Mesenchymal stem cell (in vitro differentiated cells and primary cell): ENCODE measurements around the gene PTPRD.

ENCODE experiments used
- DNase-seq: peaks from one replicate; pipeline ENCODE4 v3.0.0-alpha.2; 2013
- H2AFZ ChIP-seq: one replicate; pipeline ENCODE4 v1.6.1; 2013; ENCODE audit warnings: low read depth, mild to moderate bottlenecking, control low read depth, inconsistent platforms, low read length, moderate library complexity
- H2AK5ac ChIP-seq: 2 replicates; pipeline ENCODE4 v1.6.1; 2013; ENCODE audit warnings: low read length, moderate library complexity, mild to moderate bottlenecking, inconsistent platforms; ENCODE audit not compliant: severe bottlenecking
- H2BK120ac ChIP-seq: one replicate; pipeline ENCODE4 v1.6.1; 2013; ENCODE audit warnings: low read depth, mild to moderate bottlenecking, inconsistent platforms, low read length, moderate library complexity
- H2BK12ac ChIP-seq, 2 experiments: one replicate each; pipeline ENCODE4 v1.6.1; 2013; ENCODE audit warnings: inconsistent platforms in 2 of 2, low read length in 2 of 2, mild to moderate bottlenecking in 2 of 2, moderate library complexity in 2 of 2, control low read depth in 1 of 2
- H2BK15ac ChIP-seq: one replicate; pipeline ENCODE4 v1.6.1; 2013; ENCODE audit warnings: mild to moderate bottlenecking, low read depth, inconsistent platforms; ENCODE audit not compliant: poor library complexity, severe bottlenecking
- H2BK5ac ChIP-seq: 2 replicates; pipeline ENCODE4 v1.6.1; 2013; ENCODE audit warnings: low read depth, mild to moderate bottlenecking, low read length, control low read depth, inconsistent platforms; ENCODE audit not compliant: poor library complexity, severe bottlenecking
- H3K14ac ChIP-seq, 2 experiments: one replicate each; pipeline ENCODE4 v1.6.1; 2013; ENCODE audit warnings: inconsistent platforms in 2 of 2, low read length in 2 of 2, control low read depth in 1 of 2, mild to moderate bottlenecking in 1 of 2, moderate library complexity in 1 of 2
- H3K18ac ChIP-seq, 2 experiments: one replicate each; pipeline ENCODE4 v1.6.1; 2013; ENCODE audit warnings: inconsistent platforms in 2 of 2, low read length in 2 of 2, control low read depth in 1 of 2, low read depth in 1 of 2, mild to moderate bottlenecking in 1 of 2
- H3K23ac ChIP-seq, 2 experiments: one replicate each; pipeline ENCODE4 v1.6.1; 2013; ENCODE audit warnings: inconsistent platforms in 2 of 2, low read length in 2 of 2, mild to moderate bottlenecking in 2 of 2, moderate library complexity in 2 of 2, control low read depth in 1 of 2
- H3K27ac ChIP-seq: 2 replicates; pipeline ENCODE4 v1.5.1; 2013; ENCODE audit warnings: mild to moderate bottlenecking, moderate library complexity, low read length, control low read depth, inconsistent platforms; ENCODE audit not compliant: poor library complexity, severe bottlenecking
- H3K27me3 ChIP-seq, 2 experiments: 2 replicates each; pipeline versions ENCODE4 v1.6.1 to v1.7.0; 2013; ENCODE audit warnings: low read length in 2 of 2, mild to moderate bottlenecking in 2 of 2, moderate library complexity in 2 of 2, control low read depth in 1 of 2, inconsistent platforms in 1 of 2; ENCODE audit not compliant: control insufficient read depth in 1 of 2, insufficient read depth in 1 of 2
- H3K36me3 ChIP-seq, 2 experiments: 2 replicates each; pipeline versions ENCODE4 v1.6.1 to v1.7.0; 2013; ENCODE audit warnings: low read length in 2 of 2, control low read depth in 1 of 2, inconsistent platforms in 1 of 2, low read depth in 1 of 2, mild to moderate bottlenecking in 1 of 2; ENCODE audit not compliant: insufficient read depth in 2 of 2, control insufficient read depth in 1 of 2
- H3K4ac ChIP-seq, 2 experiments: one replicate each; pipeline ENCODE4 v1.6.1; 2013; ENCODE audit warnings: inconsistent platforms in 2 of 2, low read length in 2 of 2, mild to moderate bottlenecking in 2 of 2, moderate library complexity in 2 of 2, control low read depth in 1 of 2, low read depth in 1 of 2
- H3K4me1 ChIP-seq: 2 replicates; pipeline ENCODE4 v1.6.1; 2013; ENCODE audit warnings: low read depth, low read length, control low read depth; ENCODE audit not compliant: control insufficient read depth, insufficient read depth
- H3K4me2 ChIP-seq: 2 replicates; pipeline ENCODE4 v1.6.1; 2013; ENCODE audit warnings: low read length, mild to moderate bottlenecking, inconsistent platforms; ENCODE audit not compliant: poor library complexity, severe bottlenecking
- H3K4me3 ChIP-seq, 2 experiments: 2 replicates each; pipeline versions ENCODE4 v1.5.1 to v1.7.0; 2013; ENCODE audit warnings: low read length in 2 of 2, mild to moderate bottlenecking in 2 of 2, control low read depth in 1 of 2, low read depth in 1 of 2; ENCODE audit not compliant: insufficient read depth in 1 of 2
- H3K79me1 ChIP-seq: replicated peaks from 2 replicates; pipeline ENCODE4 v1.6.1; 2013; ENCODE audit warnings: mild to moderate bottlenecking, control low read depth, low read length, inconsistent platforms; ENCODE audit not compliant: poor library complexity, severe bottlenecking
- H3K9ac ChIP-seq: 2 replicates; pipeline ENCODE4 v1.7.0; 2013; ENCODE audit warnings: mild to moderate bottlenecking, low read length, moderate library complexity
- H3K9me3 ChIP-seq: 2 replicates; pipeline ENCODE4 v1.7.0; 2013; ENCODE audit warnings: mild to moderate bottlenecking, low read length; ENCODE audit not compliant: control insufficient read depth
- H4K8ac ChIP-seq: one replicate; pipeline ENCODE4 v1.6.1; 2013; ENCODE audit warnings: inconsistent platforms, mild to moderate bottlenecking, low read length, moderate library complexity
- H4K91ac ChIP-seq: one replicate; pipeline ENCODE4 v1.6.1; 2013; ENCODE audit warnings: mild to moderate bottlenecking, low read length, inconsistent platforms
- WGBS: methylation state at CpG from one replicate; pipeline ENCODE4 v1.1.7; 2013; ENCODE audit warnings: mixed read lengths; 5-methylcytosine and 5-hydroxymethylcytosine counted together

PTPRD gene

GRCh38 chr9:9804109-9804508 is 808.7 kb downstream of the PTPRD start:
- DNase-seq: no peak
- Histone ChIP-seq H3K27ac (no peak overlapping the region), H2AK5ac (no peak overlapping the region), H3K36me3 (no peaks in the 10 kb centered on the region), H2BK15ac (no peak overlapping the region), H2BK120ac (no peak overlapping the region), H2BK12ac (no peak overlapping the region), H3K14ac (no peak overlapping the region), H3K79me1 (no peaks in the 10 kb centered on the region), H2BK5ac (no peak overlapping the region), H3K18ac (no peak overlapping the region), H3K4me2 (no peak overlapping the region), H3K4me1 (no peaks in the 10 kb centered on the region), H3K9me3 (no peaks in the 10 kb centered on the region), H3K23ac (no peak overlapping the region), H3K4ac (no peak overlapping the region), H2AFZ (no peak overlapping the region), H3K9ac (no peak overlapping the region), H3K27me3 (no peaks in the 10 kb centered on the region), H3K4me3 (no peak overlapping the region), H4K91ac (no peak overlapping the region), H4K8ac (no peak overlapping the region)
- no CpG with 5 or more reads among the region's 1 CpG for WGBS

- no peak overlapping the region for H2BK5ac ChIP-seq
- no peak overlapping the region for H3K9ac ChIP-seq
- H4K91ac ChIP-seq: no peak overlapping the region
- WGBS: 100% methylated on average over 1 of the region's 1 CpG
- no peak overlapping the region for H4K8ac ChIP-seq
- DNase-seq: no peak
- no peak overlapping the region for H3K18ac ChIP-seq
- no peaks in the 10 kb centered on the region for H3K27me3 ChIP-seq
- no peak overlapping the region for H2AK5ac ChIP-seq
- H3K79me1 ChIP-seq: no peaks in the 10 kb centered on the region
- H3K9me3 ChIP-seq: no peaks in the 10 kb centered on the region
- no peak overlapping the region for H2BK15ac ChIP-seq
- H3K14ac ChIP-seq: no peak overlapping the region
- H3K27ac ChIP-seq: no peak overlapping the region
- no peak overlapping the region for H2BK120ac ChIP-seq
- no peak overlapping the region for H3K4me2 ChIP-seq
- H3K4me1 ChIP-seq: no peaks in the 10 kb centered on the region
- H3K36me3 ChIP-seq: no peaks in the 10 kb centered on the region
- no peak overlapping the region for H3K23ac ChIP-seq
- no peak overlapping the region for H2BK12ac ChIP-seq
- H2AFZ ChIP-seq: no peak overlapping the region
- no peak overlapping the region for H3K4me3 ChIP-seq
- no peak overlapping the region for H3K4ac ChIP-seq
Observed at GRCh38 chr9:9799287-9799686, 813.5 kb downstream of the PTPRD start.

GRCh38 chr9:9792144-9792857 is 820.5 kb downstream of the PTPRD start:
- Histone ChIP-seq H3K9me3 (no peaks in the 10 kb centered on the region), H3K14ac (no peak overlapping the region), H3K4ac (no peak overlapping the region), H3K4me1 (no peaks in the 10 kb centered on the region), H3K4me2 (no peak overlapping the region), H2BK5ac (no peak overlapping the region), H2AK5ac (no peak overlapping the region), H2BK120ac (no peak overlapping the region), H3K27ac (no peak overlapping the region), H3K18ac (no peak overlapping the region), H3K79me1 (no peaks in the 10 kb centered on the region), H4K8ac (no peak overlapping the region), H3K23ac (no peak overlapping the region), H2BK15ac (no peak overlapping the region), H2AFZ (no peak overlapping the region), H3K9ac (no peak overlapping the region), H4K91ac (no peak overlapping the region), H2BK12ac (no peak overlapping the region), H3K36me3 (no peaks in the 10 kb centered on the region), H3K4me3 (no peak overlapping the region), H3K27me3 (no peaks in the 10 kb centered on the region)
- no peak for DNase-seq
- no CpG with 5 or more reads among the region's 1 CpG for WGBS

GRCh38 chr9:9791611-9792010 is 821.2 kb downstream of the PTPRD start:
- Histone ChIP-seq H3K23ac (no peak overlapping the region), H3K9ac (no peak overlapping the region), H3K79me1 (no peaks in the 10 kb centered on the region), H3K9me3 (no peaks in the 10 kb centered on the region), H2BK120ac (no peak overlapping the region), H3K27me3 (no peaks in the 10 kb centered on the region), H3K27ac (no peak overlapping the region), H2BK5ac (no peak overlapping the region), H2BK15ac (no peak overlapping the region), H3K36me3 (no peaks in the 10 kb centered on the region), H2AK5ac (no peak overlapping the region), H3K14ac (no peak overlapping the region), H3K18ac (no peak overlapping the region), H2AFZ (no peak overlapping the region), H3K4ac (no peak overlapping the region), H3K4me1 (no peaks in the 10 kb centered on the region), H4K91ac (no peak overlapping the region), H3K4me3 (no peak overlapping the region), H3K4me2 (no peak overlapping the region), H4K8ac (no peak overlapping the region), H2BK12ac (no peak overlapping the region)
- DNase-seq: peak; percentile 2
- WGBS: no CpG with 5 or more reads among the region's 1 CpG
